ENCODE measurements around the gene GPN3. TPM values are rescaled to one million over a fixed set of nuclear protein-coding genes. Genes with fewer than 3 reads are reported as not detected.

Gene GPN3
- total and polyA plus RNA-seq, 10 of the 15 experiments (the other 5 are each of a cell fraction or from before 2014, with no cell fraction given): 27.1 to 117 (median 53.5) TPM

DNA sequence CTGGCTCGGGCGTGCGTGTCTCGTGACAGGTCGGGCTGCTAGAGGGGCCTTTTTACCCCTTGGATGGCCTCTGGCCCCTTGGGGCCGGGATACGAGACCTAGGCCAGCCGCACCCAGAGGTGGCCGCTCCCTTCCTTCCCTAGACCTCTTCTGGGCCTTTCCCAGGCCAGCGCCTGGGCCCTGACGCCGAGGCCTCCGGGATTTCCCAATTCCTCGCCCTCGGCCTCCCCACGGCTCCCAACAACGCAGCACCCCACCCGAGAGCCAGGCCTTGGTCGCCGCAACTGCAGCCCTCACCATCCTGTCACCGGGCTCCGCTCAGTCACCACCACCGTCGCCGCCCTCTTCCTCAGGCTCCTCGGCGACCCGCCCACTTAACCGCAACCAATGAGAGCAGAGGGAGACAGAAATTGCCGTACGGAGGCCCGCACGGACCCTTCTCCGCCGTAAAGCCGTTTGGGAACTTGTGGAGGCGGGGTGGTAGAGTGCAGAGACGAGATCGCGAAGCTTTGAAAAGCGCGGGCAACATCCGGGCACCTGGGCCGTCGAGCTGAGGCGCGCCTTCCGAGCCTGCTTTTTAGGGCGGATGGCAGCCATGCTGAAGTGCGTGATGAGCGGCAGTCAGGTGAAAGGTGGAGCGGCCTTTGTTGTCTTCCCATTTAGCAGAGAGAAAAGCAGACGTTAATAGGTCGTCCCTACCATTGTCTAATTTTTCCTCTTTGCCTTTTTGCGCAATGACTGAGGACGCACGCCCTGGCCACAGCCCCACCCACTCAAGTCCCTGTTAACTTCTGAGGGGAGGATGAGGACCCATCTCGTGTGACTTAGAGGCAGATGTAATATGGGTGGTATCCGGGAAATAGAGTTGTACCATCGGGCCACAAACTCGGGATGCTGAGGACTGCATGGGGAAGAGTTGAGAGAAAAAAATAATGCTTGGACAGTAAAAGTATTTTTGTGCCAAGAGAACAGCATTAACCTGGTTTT, 34.0 kb upstream of the GPN3 start, which contains the start of the genes RAD9B and VPS29 (continued):
- TF ChIP-seq NKRF (conservative IDR thresholded peaks at IDR 0.05) (peak; percentile 73; the same call in 1 of the 2 replicates), NBN (IDR thresholded peaks at IDR 0.05) (peak; percentile 95), FOXM1 (IDR thresholded peaks at IDR 0.05; ENCODE audit: low read depth, low read length) (0 out of 2 replicates have a peak, but pooled peaks have one; percentile 55), MEF2A (IDR thresholded peaks at IDR 0.05; ENCODE audit: insufficient read depth, low read depth, low read length) (no peak), BHLHE40 (IDR thresholded peaks at IDR 0.05; ENCODE audit: borderline replicate concordance in 1 of 2, low read depth in 2 of 2, low read length in 1 of 2) (peak; percentile 34 to 61), EP300 (IDR thresholded peaks at IDR 0.05; ENCODE audit: borderline replicate concordance in 1 of 2, control insufficient read depth in 1 of 2, low read depth in 2 of 2, low read length in 2 of 2) (peak in 1 of 2 experiments; percentile 81; a peak in 2 of 4 replicates), GABPA (IDR thresholded peaks at IDR 0.05; ENCODE audit: low read depth) (no peak), CBX3 (IDR thresholded peaks at IDR 0.05; ENCODE audit: borderline replicate concordance, low read depth) (no peak), FOXK2 (IDR thresholded peaks at IDR 0.05) (no peak)
- TF ChIP-seq, protein P1, sequence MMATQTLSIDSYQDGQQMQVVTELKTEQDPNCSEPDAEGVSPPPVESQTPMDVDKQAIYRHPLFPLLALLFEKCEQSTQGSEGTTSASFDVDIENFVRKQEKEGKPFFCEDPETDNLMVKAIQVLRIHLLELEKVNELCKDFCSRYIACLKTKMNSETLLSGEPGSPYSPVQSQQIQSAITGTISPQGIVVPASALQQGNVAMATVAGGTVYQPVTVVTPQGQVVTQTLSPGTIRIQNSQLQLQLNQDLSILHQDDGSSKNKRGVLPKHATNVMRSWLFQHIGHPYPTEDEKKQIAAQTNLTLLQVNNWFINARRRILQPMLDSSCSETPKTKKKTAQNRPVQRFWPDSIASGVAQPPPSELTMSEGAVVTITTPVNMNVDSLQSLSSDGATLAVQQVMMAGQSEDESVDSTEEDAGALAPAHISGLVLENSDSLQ (IDR thresholded peaks at IDR 0.05): peak; percentile 77
- TF ChIP-seq, protein P2, sequence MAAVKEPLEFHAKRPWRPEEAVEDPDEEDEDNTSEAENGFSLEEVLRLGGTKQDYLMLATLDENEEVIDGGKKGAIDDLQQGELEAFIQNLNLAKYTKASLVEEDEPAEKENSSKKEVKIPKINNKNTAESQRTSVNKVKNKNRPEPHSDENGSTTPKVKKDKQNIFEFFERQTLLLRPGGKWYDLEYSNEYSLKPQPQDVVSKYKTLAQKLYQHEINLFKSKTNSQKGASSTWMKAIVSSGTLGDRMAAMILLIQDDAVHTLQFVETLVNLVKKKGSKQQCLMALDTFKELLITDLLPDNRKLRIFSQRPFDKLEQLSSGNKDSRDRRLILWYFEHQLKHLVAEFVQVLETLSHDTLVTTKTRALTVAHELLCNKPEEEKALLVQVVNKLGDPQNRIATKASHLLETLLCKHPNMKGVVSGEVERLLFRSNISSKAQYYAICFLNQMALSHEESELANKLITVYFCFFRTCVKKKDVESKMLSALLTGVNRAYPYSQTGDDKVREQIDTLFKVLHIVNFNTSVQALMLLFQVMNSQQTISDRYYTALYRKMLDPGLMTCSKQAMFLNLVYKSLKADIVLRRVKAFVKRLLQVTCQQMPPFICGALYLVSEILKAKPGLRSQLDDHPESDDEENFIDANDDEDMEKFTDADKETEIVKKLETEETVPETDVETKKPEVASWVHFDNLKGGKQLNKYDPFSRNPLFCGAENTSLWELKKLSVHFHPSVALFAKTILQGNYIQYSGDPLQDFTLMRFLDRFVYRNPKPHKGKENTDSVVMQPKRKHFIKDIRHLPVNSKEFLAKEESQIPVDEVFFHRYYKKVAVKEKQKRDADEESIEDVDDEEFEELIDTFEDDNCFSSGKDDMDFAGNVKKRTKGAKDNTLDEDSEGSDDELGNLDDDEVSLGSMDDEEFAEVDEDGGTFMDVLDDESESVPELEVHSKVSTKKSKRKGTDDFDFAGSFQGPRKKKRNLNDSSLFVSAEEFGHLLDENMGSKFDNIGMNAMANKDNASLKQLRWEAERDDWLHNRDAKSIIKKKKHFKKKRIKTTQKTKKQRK (IDR thresholded peaks at IDR 0.05; ENCODE audit: low read depth, low read length): no peak
